ENCODE results near the gene GALNT18. TPM values are rescaled to one million over a fixed set of nuclear protein-coding genes. Genes with fewer than 3 reads are reported as not detected.

Gene GALNT18
- total RNA-seq, 1 experiment from 2014 or later: 9.2 TPM

DNA sequence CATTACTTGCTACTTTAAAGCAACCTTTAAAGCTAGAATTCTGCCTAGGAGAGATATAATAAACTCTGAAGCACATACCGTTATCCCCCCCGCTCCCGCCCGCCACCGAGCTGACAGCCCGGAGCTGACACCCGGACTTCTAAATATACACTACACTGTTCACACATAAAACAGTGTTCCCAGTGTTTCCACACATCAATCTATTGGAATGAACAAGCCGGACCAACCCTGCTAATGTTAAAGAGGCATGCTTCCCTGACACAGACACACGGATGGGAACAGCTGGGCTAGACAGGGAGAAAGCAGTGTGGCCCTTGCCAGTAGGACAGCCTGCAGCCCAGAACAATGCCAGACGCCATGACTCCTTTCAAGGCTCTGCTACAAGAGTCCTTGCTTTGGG, 160.3 kb downstream of the GALNT18 start:
- H3K4me1 Mint-ChIP-seq (ENCODE audit: low read depth, unreplicated experiment): no peaks in the 10 kb centered on the region
- no peak for DNase-seq
- H3K36me3 Mint-ChIP-seq (ENCODE audit: insufficient read depth, unreplicated experiment): no peaks in the 10 kb centered on the region
- H3K4me3 Mint-ChIP-seq (ENCODE audit: low read depth, unreplicated experiment): no peak overlapping the region
- no peaks in the 10 kb centered on the region for H3K9me3 Mint-ChIP-seq (ENCODE audit: low read depth, unreplicated experiment)
- TF ChIP-seq, protein P1, sequence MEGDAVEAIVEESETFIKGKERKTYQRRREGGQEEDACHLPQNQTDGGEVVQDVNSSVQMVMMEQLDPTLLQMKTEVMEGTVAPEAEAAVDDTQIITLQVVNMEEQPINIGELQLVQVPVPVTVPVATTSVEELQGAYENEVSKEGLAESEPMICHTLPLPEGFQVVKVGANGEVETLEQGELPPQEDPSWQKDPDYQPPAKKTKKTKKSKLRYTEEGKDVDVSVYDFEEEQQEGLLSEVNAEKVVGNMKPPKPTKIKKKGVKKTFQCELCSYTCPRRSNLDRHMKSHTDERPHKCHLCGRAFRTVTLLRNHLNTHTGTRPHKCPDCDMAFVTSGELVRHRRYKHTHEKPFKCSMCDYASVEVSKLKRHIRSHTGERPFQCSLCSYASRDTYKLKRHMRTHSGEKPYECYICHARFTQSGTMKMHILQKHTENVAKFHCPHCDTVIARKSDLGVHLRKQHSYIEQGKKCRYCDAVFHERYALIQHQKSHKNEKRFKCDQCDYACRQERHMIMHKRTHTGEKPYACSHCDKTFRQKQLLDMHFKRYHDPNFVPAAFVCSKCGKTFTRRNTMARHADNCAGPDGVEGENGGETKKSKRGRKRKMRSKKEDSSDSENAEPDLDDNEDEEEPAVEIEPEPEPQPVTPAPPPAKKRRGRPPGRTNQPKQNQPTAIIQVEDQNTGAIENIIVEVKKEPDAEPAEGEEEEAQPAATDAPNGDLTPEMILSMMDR (IDR thresholded peaks at IDR 0.05; ENCODE audit: unreplicated experiment): no peak
- no TSS peak for BruUV-seq (replicated peaks)
- H3K27me3 Mint-ChIP-seq (ENCODE audit: unreplicated experiment): no peaks in the 10 kb centered on the region
- intact Hi-C loops (cut with micrococcal nuclease; ENCODE audit: unreplicated experiment): no loop called here
- H3K27ac Mint-ChIP-seq (ENCODE audit: unreplicated experiment): no peak overlapping the region
- CTCF ChIA-PET: no interaction called here

DNA sequence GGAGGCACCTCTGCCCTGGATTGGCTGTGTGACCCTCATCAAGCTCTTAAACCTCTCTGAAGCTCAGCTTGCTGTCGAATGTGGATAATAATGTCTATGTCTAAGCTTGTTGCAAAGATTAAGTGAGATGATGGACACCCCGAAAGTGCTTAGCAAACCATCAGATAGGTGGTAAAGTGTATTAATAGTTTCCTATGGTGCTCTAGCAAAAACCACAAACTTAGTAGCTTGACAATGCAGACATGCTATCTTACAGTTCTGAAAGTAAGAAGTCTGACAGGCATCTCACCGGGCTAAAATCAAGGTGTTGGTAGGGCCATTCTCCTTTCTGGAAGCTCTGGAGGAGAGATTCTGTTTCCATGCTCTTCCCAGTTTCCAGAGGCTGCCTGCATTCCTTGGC, 162.2 kb downstream of the GALNT18 start:
- no peaks in the 10 kb centered on the region for H3K9me3 Mint-ChIP-seq (ENCODE audit: low read depth, unreplicated experiment)
- intact Hi-C loops (cut with micrococcal nuclease; ENCODE audit: unreplicated experiment): no loop called here
- no peaks in the 10 kb centered on the region for H3K36me3 Mint-ChIP-seq (ENCODE audit: insufficient read depth, unreplicated experiment)
- BruUV-seq (replicated peaks): no TSS peak
- no peak overlapping the region for H3K4me3 Mint-ChIP-seq (ENCODE audit: low read depth, unreplicated experiment)
- no peak overlapping the region for H3K27ac Mint-ChIP-seq (ENCODE audit: unreplicated experiment)
- TF ChIP-seq, protein P1 (IDR thresholded peaks at IDR 0.05; ENCODE audit: unreplicated experiment): no peak
- H3K27me3 Mint-ChIP-seq (ENCODE audit: unreplicated experiment): peaks cover 13% of the 10 kb centered on the region
- CTCF ChIA-PET: no interaction called here
- DNase-seq: no peak
- H3K4me1 Mint-ChIP-seq (ENCODE audit: low read depth, unreplicated experiment): peaks cover 7% of the 10 kb centered on the region

DNA sequence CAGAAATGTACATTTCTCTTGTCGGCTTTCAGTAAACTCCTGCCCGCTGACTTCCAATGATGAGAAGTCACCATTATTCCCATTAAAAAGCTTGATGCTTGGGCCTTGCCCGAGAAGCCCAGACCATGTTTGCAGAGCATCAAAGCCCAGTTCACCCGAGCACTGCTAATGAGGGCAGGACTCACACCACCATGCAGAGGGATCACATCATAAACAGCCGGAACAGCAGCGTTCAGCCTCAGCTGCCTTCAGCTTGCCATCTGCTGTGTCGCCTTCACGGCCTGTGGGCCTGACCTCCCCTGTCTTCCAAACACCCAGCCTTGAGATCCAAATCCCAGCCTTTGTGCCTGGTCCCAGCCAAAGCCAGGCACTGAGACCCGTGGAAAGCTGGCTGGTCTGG, 163.3 kb downstream of the GALNT18 start:
- Mint-ChIP-seq H3K4me1 (ENCODE audit: low read depth, unreplicated experiment) (peaks cover 11% of the 10 kb centered on the region), H3K27me3 (ENCODE audit: unreplicated experiment) (peaks cover 24% of the 10 kb centered on the region), H3K4me3 (ENCODE audit: low read depth, unreplicated experiment) (no peak overlapping the region), H3K27ac (ENCODE audit: unreplicated experiment) (no peak overlapping the region), H3K9me3 (ENCODE audit: low read depth, unreplicated experiment) (no peaks in the 10 kb centered on the region), H3K36me3 (ENCODE audit: insufficient read depth, unreplicated experiment) (no peaks in the 10 kb centered on the region)
- TF ChIP-seq, protein P1 (IDR thresholded peaks at IDR 0.05; ENCODE audit: unreplicated experiment): no peak
- intact Hi-C loops (cut with micrococcal nuclease; ENCODE audit: unreplicated experiment): no loop called here
- CTCF ChIA-PET: interaction anchor here (0.5 to 0.7 kb wide), 2 partner anchors 392 to 446 kb away, joined by 3 read pairs; no protein-coding TSS in a partner anchor
- no TSS peak for BruUV-seq (replicated peaks)
- DNase-seq: no peak

DNA sequence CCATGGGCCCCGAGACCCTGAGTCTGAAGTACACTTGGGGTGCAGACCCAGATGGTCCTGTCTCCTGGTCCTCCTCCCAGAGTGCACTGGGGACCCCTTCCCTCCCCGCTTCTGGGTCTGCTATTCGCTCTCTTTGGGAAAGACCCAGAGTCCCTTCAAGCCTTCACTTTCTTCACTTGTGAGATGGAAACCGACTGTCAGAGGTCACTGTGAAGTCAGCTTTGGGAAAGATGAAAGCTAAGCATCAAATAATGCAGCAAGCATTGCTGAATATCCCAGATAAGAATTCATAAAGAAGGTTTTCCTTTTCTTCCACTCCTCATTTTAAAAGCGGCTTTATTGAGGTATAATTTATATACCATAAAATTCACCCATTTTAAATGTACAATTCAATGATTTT, 163.8 kb downstream of the GALNT18 start:
- Mint-ChIP-seq H3K4me1 (ENCODE audit: low read depth, unreplicated experiment) (peaks cover 15% of the 10 kb centered on the region), H3K36me3 (ENCODE audit: insufficient read depth, unreplicated experiment) (no peaks in the 10 kb centered on the region), H3K27ac (ENCODE audit: unreplicated experiment) (no peak overlapping the region), H3K9me3 (ENCODE audit: low read depth, unreplicated experiment) (no peaks in the 10 kb centered on the region), H3K4me3 (ENCODE audit: low read depth, unreplicated experiment) (no peak overlapping the region), H3K27me3 (ENCODE audit: unreplicated experiment) (peaks cover 29% of the 10 kb centered on the region)
- BruUV-seq (replicated peaks): no TSS peak
- intact Hi-C loops (cut with micrococcal nuclease; ENCODE audit: unreplicated experiment): no loop called here
- CTCF ChIA-PET: interaction anchor here (0.5 kb wide), 1 partner anchor 446 kb away, joined by 3 read pairs; no protein-coding TSS in a partner anchor
- no peak for DNase-seq
- TF ChIP-seq, protein P1 (IDR thresholded peaks at IDR 0.05; ENCODE audit: unreplicated experiment): no peak

All from Calu3 (cell line).